HEK293 (cell line): ENCODE results near the gene BAIAP2.

Experiments
- CTCF ChIA-PET: fragments of 350-600 bp; formaldehyde crosslinking; extraction: SDS; loops from one replicate; lab custom pipeline; 2021; ENCODE audit warnings: antibody characterized with exemption; lab: Yijun Ruan, JAX
- POLR2A ChIA-PET: fragments of 300-600 bp; formaldehyde crosslinking; extraction: SDS; loops from one replicate; lab custom pipeline; 2020; ENCODE audit warnings: antibody characterized with exemption, inconsistent platforms; lab: Yijun Ruan, JAX
- H3K27ac ChIP-seq: fragments of 200-500 bp; sonication (Bioruptor generic); 2 replicates; pipeline ENCODE4 v1.5.1; 2014; ENCODE audit warnings: low read depth, low read length, control low read depth, inconsistent platforms; ENCODE audit errors: extremely low read depth
- H3K36me3 ChIP-seq, 2 experiments: fragments of 200-500 bp in 1 of 2; sonication (Bioruptor generic) in 1 of 2; 1 replicate in 1 of 2; 2 replicates in 1 of 2; pipeline ENCODE4 v1.5.1; 2014 to 2017; ENCODE audit warnings: inconsistent platforms in 2 of 2, low read length in 2 of 2; ENCODE audit not compliant: control insufficient read depth in 2 of 2, insufficient read depth in 1 of 2
- H3K4me1 ChIP-seq: fragments of 200-500 bp; sonication (Bioruptor generic); 2 replicates; pipeline ENCODE4 v1.5.1; 2014; ENCODE audit warnings: mild to moderate bottlenecking, low read length, inconsistent platforms; ENCODE audit not compliant: control insufficient read depth, insufficient read depth
- H3K4me3 ChIP-seq: 2 replicates; pipeline ENCODE4 v1.5.1; 2011; ENCODE audit warnings: low read depth, mild to moderate bottlenecking, control low read depth, low read length, moderate library complexity
- H3K9me3 ChIP-seq: fragments of 200-500 bp; sonication (Bioruptor generic); 2 replicates; pipeline ENCODE4 v1.5.1; 2014; ENCODE audit warnings: low read depth, low read length, inconsistent platforms; ENCODE audit not compliant: control insufficient read depth, insufficient read depth
- CTCF ChIP-seq: fragments of 450-650 bp; formaldehyde crosslinking; IDR thresholded peaks from 2 replicates; pipeline ENCODE4 v1.5.1; 2016; ENCODE audit warnings: missing biosample characterization, missing genetic modification characterization
- GFI1B ChIP-seq: fragments of 450-650 bp; formaldehyde crosslinking; IDR thresholded peaks from 2 replicates; pipeline ENCODE4 v1.5.1; 2016; ENCODE audit warnings: missing biosample characterization, missing genetic modification characterization
- GLIS1 ChIP-seq: fragments of 450-650 bp; formaldehyde crosslinking; IDR thresholded peaks from 2 replicates; pipeline ENCODE4 v1.5.1; 2016; ENCODE audit warnings: missing biosample characterization, missing genetic modification characterization
- GLIS2 ChIP-seq: fragments of 450-650 bp; formaldehyde crosslinking; IDR thresholded peaks from 2 replicates; pipeline ENCODE4 v1.5.1; 2016; ENCODE audit warnings: missing biosample characterization, missing genetic modification characterization
- KLF10 ChIP-seq: fragments of 450-650 bp; IDR thresholded peaks from 2 replicates; pipeline ENCODE4 v1.5.1; 2018; ENCODE audit warnings: missing biosample characterization, mild to moderate bottlenecking, missing genetic modification characterization
- KLF16 ChIP-seq: fragments of 450-650 bp; formaldehyde crosslinking; IDR thresholded peaks from 2 replicates; pipeline ENCODE4 v1.5.1; 2017; ENCODE audit warnings: missing biosample characterization, missing genetic modification characterization
- SCRT2 ChIP-seq: fragments of 450-650 bp; formaldehyde crosslinking; IDR thresholded peaks from 2 replicates; pipeline ENCODE4 v1.5.1; 2016; ENCODE audit warnings: missing biosample characterization, missing genetic modification characterization
- ZBTB1 ChIP-seq: fragments of 450-650 bp; formaldehyde crosslinking; IDR thresholded peaks from 2 replicates; pipeline ENCODE4 v1.5.1; 2016; ENCODE audit warnings: missing biosample characterization, missing genetic modification characterization
- ZBTB10 ChIP-seq: fragments of 450-650 bp; formaldehyde crosslinking; IDR thresholded peaks from 2 replicates; pipeline ENCODE4 v1.5.1; 2016; ENCODE audit warnings: missing biosample characterization, missing genetic modification characterization
- ZNF112 ChIP-seq: fragments of 450-650 bp; formaldehyde crosslinking; IDR thresholded peaks from 2 replicates; pipeline ENCODE4 v1.5.0; 2017; ENCODE audit warnings: missing biosample characterization, missing genetic modification characterization
- ZNF174 ChIP-seq: fragments of 450-650 bp; formaldehyde crosslinking; IDR thresholded peaks from 2 replicates; pipeline ENCODE4 v1.5.0; 2017; ENCODE audit warnings: missing biosample characterization, mild to moderate bottlenecking, missing genetic modification characterization
- ZNF280D ChIP-seq: fragments of 450-650 bp; formaldehyde crosslinking; IDR thresholded peaks from 2 replicates; pipeline ENCODE4 v1.5.1; 2016; ENCODE audit warnings: missing biosample characterization, missing genetic modification characterization
- ZNF560 ChIP-seq: fragments of 450-650 bp; formaldehyde crosslinking; IDR thresholded peaks from 2 replicates; pipeline ENCODE4 v1.5.1; 2017; ENCODE audit warnings: missing biosample characterization, missing genetic modification characterization, borderline replicate concordance
- ZNF561 ChIP-seq: fragments of 450-650 bp; IDR thresholded peaks from 2 replicates; pipeline ENCODE4 v1.5.1; 2018; ENCODE audit warnings: missing biosample characterization, missing genetic modification characterization, borderline replicate concordance
- ZNF571 ChIP-seq: fragments of 450-650 bp; formaldehyde crosslinking; IDR thresholded peaks from 2 replicates; pipeline ENCODE4 v1.5.0; 2017; ENCODE audit warnings: missing biosample characterization, missing genetic modification characterization
- ZNF639 ChIP-seq: fragments of 450-650 bp; formaldehyde crosslinking; IDR thresholded peaks from 2 replicates; pipeline ENCODE4 v1.5.1; 2016; ENCODE audit warnings: missing biosample characterization, missing genetic modification characterization
- ZNF645 ChIP-seq: fragments of 450-650 bp; formaldehyde crosslinking; IDR thresholded peaks from 2 replicates; pipeline ENCODE4; 2016; ENCODE audit warnings: missing biosample characterization, missing genetic modification characterization
- ZNF843 ChIP-seq: fragments of 450-650 bp; formaldehyde crosslinking; IDR thresholded peaks from 2 replicates; pipeline ENCODE4 v1.5.1; 2016; ENCODE audit warnings: missing biosample characterization, missing genetic modification characterization

The BAIAP2 gene

GRCh38 chr17:80992077-80992947 is 42.6 kb upstream of the BAIAP2 start (continued):
- no peak for TF ChIP-seq ZBTB10 (tag by site-specific recombination)
- no peak for TF ChIP-seq CTCF (tag by site-specific recombination)
- no peak for TF ChIP-seq KLF10

- Histone ChIP-seq H3K36me3 (peaks cover 0 to 30% of the 10 kb centered on the region in 2 experiments; a peak in 2 of 3 replicates), H3K4me3 (no peak overlapping the region), H3K4me1 (peaks cover 2% of the 10 kb centered on the region; the same call in 1 of the 2 replicates), H3K27ac (no peak overlapping the region), H3K9me3 (no peaks in the 10 kb centered on the region)
- CTCF ChIA-PET = interaction anchor here (0.8 to 2.7 kb wide), 3 partner anchors 17 to 109 kb away, joined by 3 to 14 read pairs (median 4); no protein-coding TSS in a partner anchor
- TF ChIP-seq GFI1B (tag by site-specific recombination) = no peak
- TF ChIP-seq GLIS1 (tag by site-specific recombination) = peak; percentile 20; the same call in 1 of the 2 replicates
- no peak for TF ChIP-seq ZNF561 (tag by site-specific recombination)
- peak; percentile 57; the same call in 1 of the 2 replicates for TF ChIP-seq SCRT2 (tag by site-specific recombination)
- TF ChIP-seq ZNF645 (tag by site-specific recombination) = no peak
- TF ChIP-seq ZNF639 = no peak
- peak; percentile 13; the same call in 1 of the 2 replicates for TF ChIP-seq GLIS2 (tag by site-specific recombination)
- POLR2A ChIA-PET = interaction anchor here (0.7 to 1.0 kb wide), 2 partner anchors 11 to 42 kb away, joined by 3 to 4 read pairs; partner anchors contain the start of gene BAIAP2
Measured at GRCh38 chr17:80992948-80993624, 41.9 kb upstream of the BAIAP2 start.

GRCh38 chr17:80995131-80995530 is 39.8 kb upstream of the BAIAP2 start:
- Histone ChIP-seq H3K36me3 (peaks cover 0 to 51% of the 10 kb centered on the region in 2 experiments; a peak in 2 of 3 replicates), H3K4me3 (no peak overlapping the region), H3K27ac (no peak overlapping the region), H3K9me3 (no peaks in the 10 kb centered on the region), H3K4me1 (peaks cover 2% of the 10 kb centered on the region; the same call in 1 of the 2 replicates)
- TF ChIP-seq ZNF112 (tag by site-specific recombination) = no peak
- TF ChIP-seq ZNF280D (tag by site-specific recombination) = no peak
- no peak for TF ChIP-seq ZNF843 (tag by site-specific recombination)
- TF ChIP-seq ZNF174 = no peak
- no peak for TF ChIP-seq KLF16
- no peak for TF ChIP-seq ZBTB1 (tag by site-specific recombination)
- no peak for TF ChIP-seq ZNF571 (tag by site-specific recombination)
- TF ChIP-seq ZNF560 = no peak
- TF ChIP-seq, all 188 proteins: peak for 0
- POLR2A ChIA-PET = no interaction called here
- CTCF ChIA-PET = interaction anchor here (1.3 kb wide), 1 partner anchor 107 kb away, joined by 6 read pairs; no protein-coding TSS in a partner anchor
